WI38 (cell line): ENCODE measurements around the gene ECE2.
"Not testable (repeated sequence)": the region's sequence is repeated elsewhere in the genome, so short reads cannot be mapped to it uniquely, and the experiment has no call there.

Source experiments
- H3K4me3 ChIP-seq: 2 replicates; pipeline ENCODE4 v1.5.1; 2011; ENCODE audit warnings: low read depth, mild to moderate bottlenecking, control low read depth, low read length
- CTCF ChIP-seq: IDR thresholded peaks from 2 replicates; pipeline ENCODE4 v1.5.1; 2012; ENCODE audit warnings: low read depth, mild to moderate bottlenecking, control low read depth, low read length

ECE2 gene

GRCh38 chr3:184335661-184336546, 60.1 kb downstream of the ECE2 start:
- TF ChIP-seq CTCF = no peak
- peak overlapping the region; percentile 66 for H3K4me3 ChIP-seq

- H3K4me3 ChIP-seq = peak overlapping the region; percentile 66
- TF ChIP-seq CTCF = no peak
Measured at GRCh38 chr3:184336547-184337398, 61.0 kb downstream of the ECE2 start.

- H3K4me3 ChIP-seq = peak within 1 kb of the TSS; percentile 66
- no peak for TF ChIP-seq CTCF
Measured at GRCh38 chr3:184337399-184337714, 61.5 kb downstream of the ECE2 start, which contains the start of gene FAM131A. TSS of gene FAM131A (plus strand) at chr3:184337600. CDS start at chr3:184337631, 31 bp downstream.

- TF ChIP-seq CTCF = no peak
- no peak overlapping the region for H3K4me3 ChIP-seq
Measured at GRCh38 chr3:184337981-184338380, 62.2 kb downstream of the ECE2 start.

- TF ChIP-seq CTCF = no peak; the same call in 1 of the 2 replicates
- no peak overlapping the region for H3K4me3 ChIP-seq
Measured at GRCh38 chr3:184338511-184338945, 62.7 kb downstream of the ECE2 start.

- no peak for TF ChIP-seq CTCF
- H3K4me3 ChIP-seq = no peak overlapping the region
Measured at GRCh38 chr3:184339001-184339400, 63.2 kb downstream of the ECE2 start.

GRCh38 chr3:184339451-184340135, 63.8 kb downstream of the ECE2 start:
- not testable (repeated sequence) for H3K4me3 ChIP-seq
